DOHH2 (cell line): ENCODE measurements around the gene NALCN.
"Not testable (repeated sequence)": the region's sequence is repeated elsewhere in the genome, so short reads cannot be mapped to it uniquely, and the experiment has no call there.

Source experiments
- EZH2phosphoT487 ChIP-seq: fragments of 200-600 bp; sonication (generic); IDR thresholded peaks from 2 replicates; pipeline ENCODE4 v1.6.1; 2017; ENCODE audit warnings: borderline replicate concordance, mild to moderate bottlenecking, antibody characterized with exemption, low read length, moderate library complexity, mixed read lengths
- TF ChIP-seq, protein P1 (sequence below): fragments of 200-600 bp; sonication (generic); IDR thresholded peaks from one replicate; pipeline ENCODE4 v1.5.1; 2014; ENCODE audit warnings: antibody characterized with exemption, mild to moderate bottlenecking, low read depth, low read length; ENCODE audit not compliant: poor library complexity, severe bottlenecking

DNA sequence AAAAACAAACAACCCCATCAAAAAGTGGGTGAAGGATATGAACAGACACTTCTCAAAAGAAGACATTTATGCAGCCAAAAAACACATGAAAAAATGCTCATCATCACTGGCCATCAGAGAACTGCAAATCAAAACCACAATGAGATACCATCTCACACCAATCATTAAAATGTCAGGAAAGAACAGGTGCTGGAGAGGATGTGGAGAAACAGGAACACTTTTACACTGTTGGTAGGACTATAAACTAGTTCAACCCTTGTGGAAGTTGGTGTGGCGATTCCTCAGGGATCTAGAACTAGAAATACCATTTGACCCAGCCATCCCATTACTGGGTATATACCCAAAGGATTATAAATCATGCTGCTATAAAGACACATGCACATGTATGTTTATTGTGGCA, 102.8 kb downstream of the NALCN start:
- TF ChIP-seq, protein P1, sequence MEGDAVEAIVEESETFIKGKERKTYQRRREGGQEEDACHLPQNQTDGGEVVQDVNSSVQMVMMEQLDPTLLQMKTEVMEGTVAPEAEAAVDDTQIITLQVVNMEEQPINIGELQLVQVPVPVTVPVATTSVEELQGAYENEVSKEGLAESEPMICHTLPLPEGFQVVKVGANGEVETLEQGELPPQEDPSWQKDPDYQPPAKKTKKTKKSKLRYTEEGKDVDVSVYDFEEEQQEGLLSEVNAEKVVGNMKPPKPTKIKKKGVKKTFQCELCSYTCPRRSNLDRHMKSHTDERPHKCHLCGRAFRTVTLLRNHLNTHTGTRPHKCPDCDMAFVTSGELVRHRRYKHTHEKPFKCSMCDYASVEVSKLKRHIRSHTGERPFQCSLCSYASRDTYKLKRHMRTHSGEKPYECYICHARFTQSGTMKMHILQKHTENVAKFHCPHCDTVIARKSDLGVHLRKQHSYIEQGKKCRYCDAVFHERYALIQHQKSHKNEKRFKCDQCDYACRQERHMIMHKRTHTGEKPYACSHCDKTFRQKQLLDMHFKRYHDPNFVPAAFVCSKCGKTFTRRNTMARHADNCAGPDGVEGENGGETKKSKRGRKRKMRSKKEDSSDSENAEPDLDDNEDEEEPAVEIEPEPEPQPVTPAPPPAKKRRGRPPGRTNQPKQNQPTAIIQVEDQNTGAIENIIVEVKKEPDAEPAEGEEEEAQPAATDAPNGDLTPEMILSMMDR, result not testable (repeated sequence)
- not testable (repeated sequence) for TF ChIP-seq EZH2phosphoT487
